Right cardiac atrium (tissue), 5 donors: ENCODE data around the gene ELOVL6. TPM values are rescaled to one million over a fixed set of nuclear protein-coding genes. Genes with fewer than 3 reads are reported as not detected.

Experiments
- ATAC-seq, 2 donors: fragments of 200-7000 bp; cut with Tn5 transposase; one replicate each; pipeline versions ENCODE4 v1.8.0 to v1.9.1; 2020; ENCODE audit warnings: moderate library complexity in 2 of 2, mild to moderate bottlenecking in 1 of 2
- DNase-seq, 3 donors: peaks; one replicate each; pipeline ENCODE4 v3.0.0-alpha.2; 2020
- H3K27ac ChIP-seq: one replicate; pipeline ENCODE4 v1.5.1; 2013; ENCODE audit warnings: mild to moderate bottlenecking, low read length, control low read depth, moderate library complexity
- H3K27me3 ChIP-seq: one replicate; pipeline ENCODE4 v1.6.1; 2013; ENCODE audit not compliant: control insufficient read depth, insufficient read depth
- H3K4me1 ChIP-seq: one replicate; pipeline ENCODE4 v1.6.1; 2013; ENCODE audit warnings: low read length; ENCODE audit not compliant: control insufficient read depth, insufficient read depth
- H3K4me3 ChIP-seq: one replicate; pipeline ENCODE4 v1.5.1; 2013; ENCODE audit warnings: low read length, control low read depth
- H3K9me3 ChIP-seq: one replicate; pipeline ENCODE4 v1.6.1; 2013; ENCODE audit warnings: low read length; ENCODE audit not compliant: control insufficient read depth
- WGBS: extraction: QIAGEN DNeasy Blood & Tissue Kit; methylation state at CpG from one replicate; pipeline ENCODE4 v1.1.7; 2013; 5-methylcytosine and 5-hydroxymethylcytosine counted together
- intact Hi-C, 4 donors: fragments of 100-400 bp; cut with DNase I; formaldehyde crosslinking; loops; one replicate each; pipeline versions ENCODE4 v1.11.0 to v1.14.0; 2022 to 2023
- polyA plus RNA-seq: library from polyadenylated mRNA; stranded (reverse); fragments of 200-250 nt; gene quantifications from one replicate; pipeline ENCODE4 v1.2.3, GENCODE V29; 2013
- total RNA-seq, 4 donors: library from RNA; stranded (reverse); fragmentation: NEBNext Ultra II Directional; extraction: Animal tissue kit (Norgen Biotek cat#: 25700); gene quantifications; one replicate each; pipeline ENCODE4 v1.2.1, GENCODE V29; 2021
- donor health status: healthy with polysubstance abuse.
- donor health status: DM: no; HTN: yes; CAD: no.
- donor health status: DM: no; HTN: no; CAD: no.
- donor health status: DM: no; HTN: yes; CAD: no; lungs with severe emphysema.
- donor health status: DM: yes; HTN: yes; CAD: no.

ELOVL6 gene
- total and polyA plus RNA-seq, 5 donors: 1.9 to 8.1 (median 3.4) TPM

DNA sequence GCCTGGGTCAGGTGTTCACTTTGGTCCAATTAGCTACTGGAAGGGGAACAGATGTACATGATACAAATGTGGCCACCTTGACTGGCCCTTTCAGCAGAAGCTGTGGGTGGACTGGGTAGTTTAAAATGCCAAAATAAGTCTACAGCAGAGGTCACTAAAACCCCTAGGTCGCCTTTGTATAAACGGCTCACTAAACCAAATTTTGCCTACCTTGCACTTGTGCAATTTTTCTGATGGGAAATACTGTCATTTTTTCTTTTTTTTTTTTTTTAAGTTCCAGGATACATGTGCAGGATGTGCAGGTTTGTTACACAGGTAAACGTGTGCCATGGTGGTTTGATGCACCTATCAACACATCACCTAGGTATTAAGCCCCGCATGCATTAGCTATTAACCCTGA is 176.0 kb downstream of the ELOVL6 start:
- no peaks in the 10 kb centered on the region for H3K27me3 ChIP-seq
- no peaks in the 10 kb centered on the region for H3K4me1 ChIP-seq
- H3K27ac ChIP-seq: no peak overlapping the region
- no peaks in the 10 kb centered on the region for H3K9me3 ChIP-seq
- intact Hi-C loops: no loop called here
- DNase-seq (no peak), ATAC-seq (no peak)
- no peak overlapping the region for H3K4me3 ChIP-seq
- WGBS: 92% methylated on average over 4 of the region's 4 CpGs

DNA sequence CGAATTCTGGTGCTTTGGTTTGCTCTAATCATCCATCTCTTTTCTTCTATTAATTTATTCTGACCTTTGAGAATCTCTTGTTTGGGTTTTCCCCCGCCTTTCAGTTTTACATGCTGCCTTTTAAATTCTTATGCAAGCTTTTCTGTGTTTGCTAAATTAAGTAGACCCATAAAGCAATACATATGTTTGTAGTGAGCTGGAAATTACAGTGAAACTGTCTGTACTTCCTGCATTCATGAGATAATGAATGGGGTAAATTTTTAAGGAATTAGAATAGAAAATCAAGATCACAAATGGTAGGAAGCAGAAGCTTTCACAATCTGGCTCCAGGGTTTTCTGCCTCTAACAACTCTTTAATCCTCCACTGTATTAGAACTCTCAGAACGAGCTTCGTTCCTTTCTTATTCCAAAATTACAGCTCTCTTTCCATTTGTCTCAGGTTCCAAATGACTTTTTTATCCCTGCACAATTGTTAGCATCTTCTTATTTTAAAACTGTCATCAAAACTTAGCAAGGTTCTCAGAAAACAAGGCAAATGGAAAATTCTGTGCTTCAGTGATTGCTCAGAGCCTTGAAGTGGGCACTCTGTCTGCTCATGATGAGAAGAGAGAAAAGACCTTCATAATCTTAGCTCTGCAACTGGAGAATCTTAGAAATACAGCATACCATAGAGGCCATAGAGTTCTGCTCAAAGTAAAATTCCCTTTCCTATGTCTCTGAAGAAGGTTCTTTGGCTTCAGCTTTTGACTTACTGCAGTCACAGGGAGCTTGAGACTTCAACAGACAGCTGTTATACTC is 177.6 kb downstream of the ELOVL6 start:
- 68% methylated on average over 4 of the region's 4 CpGs for WGBS
- Histone ChIP-seq H3K27ac (no peak overlapping the region), H3K9me3 (no peaks in the 10 kb centered on the region), H3K4me3 (no peak overlapping the region), H3K4me1 (no peaks in the 10 kb centered on the region), H3K27me3 (no peaks in the 10 kb centered on the region)
- ATAC-seq (no peak), DNase-seq (no peak)
- intact Hi-C loops: no loop called here

DNA sequence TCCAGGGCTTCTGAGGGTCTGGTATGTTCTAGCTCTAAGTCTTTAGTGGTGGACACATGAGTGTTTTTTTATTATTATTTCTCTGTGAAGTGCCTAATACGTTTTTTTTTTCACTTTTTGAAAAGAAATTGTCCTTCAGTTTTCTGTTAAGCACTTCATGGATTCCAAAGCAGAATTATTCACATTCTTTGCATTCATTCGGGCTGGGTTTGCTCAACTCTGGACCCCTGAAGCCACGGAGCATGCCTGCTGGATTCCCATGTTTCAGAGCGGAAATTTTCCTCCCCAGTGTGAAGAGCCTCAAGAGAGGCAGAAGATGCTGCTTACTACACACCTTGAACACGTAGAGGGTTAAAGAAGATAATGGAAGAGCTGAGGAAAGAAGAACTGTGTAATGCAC is 178.3 kb downstream of the ELOVL6 start:
- no peaks in the 10 kb centered on the region for H3K27me3 ChIP-seq
- 38% methylated on average over 5 of the region's 5 CpGs for whole genome bisulfite sequencing
- no peak overlapping the region for H3K27ac ChIP-seq
- ATAC-seq: no peak
- intact Hi-C loops: no loop called here
- no peaks in the 10 kb centered on the region for H3K4me1 ChIP-seq
- DNase-seq: no peak
- no peaks in the 10 kb centered on the region for H3K9me3 ChIP-seq
- H3K4me3 ChIP-seq: no peak overlapping the region

DNA sequence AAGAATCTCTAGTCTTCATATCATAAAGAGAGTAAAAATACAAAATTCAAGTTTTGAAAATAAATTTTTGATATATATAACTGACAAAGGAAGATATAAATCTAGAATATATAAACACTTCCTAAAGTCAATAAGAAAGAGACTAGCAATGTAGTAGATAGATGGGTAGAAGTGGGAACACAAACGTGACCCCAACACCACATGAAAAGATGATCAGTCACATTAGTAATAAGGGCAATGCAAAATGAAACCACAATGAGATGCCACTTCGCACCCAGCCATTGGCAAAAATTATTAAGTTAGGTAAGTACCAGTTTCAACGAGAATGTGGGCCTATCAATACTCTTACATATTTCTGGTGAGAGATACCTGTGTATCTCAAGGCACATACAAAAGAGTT is 179.3 kb downstream of the ELOVL6 start:
- no peaks in the 10 kb centered on the region for H3K9me3 ChIP-seq
- no peaks in the 10 kb centered on the region for H3K4me1 ChIP-seq
- no peak overlapping the region for H3K27ac ChIP-seq
- ATAC-seq (no peak), DNase-seq (no peak)
- no peak overlapping the region for H3K4me3 ChIP-seq
- no peaks in the 10 kb centered on the region for H3K27me3 ChIP-seq
- intact Hi-C loops: no loop called here
- WGBS: 84% methylated on average over 3 of the region's 3 CpGs

DNA sequence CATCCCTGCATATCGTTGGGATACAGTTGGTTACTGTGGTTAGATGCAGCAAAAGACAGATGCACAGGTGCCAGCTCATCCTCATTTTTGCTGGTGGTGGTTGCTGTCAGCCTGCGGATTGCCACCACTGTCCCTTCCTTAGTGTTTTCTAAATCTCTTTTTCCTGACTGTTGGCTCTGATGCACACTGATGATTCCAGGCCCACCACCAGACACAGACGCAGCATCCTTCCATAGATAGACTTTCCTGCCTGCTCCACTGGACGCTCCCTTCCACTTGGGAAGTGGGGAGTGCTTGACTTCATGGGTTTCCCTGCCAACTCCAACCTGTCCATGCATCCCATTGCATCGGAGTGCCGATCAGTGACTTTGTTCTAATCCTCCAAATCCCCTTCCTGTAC is 184.2 kb downstream of the ELOVL6 start:
- WGBS: 92% methylated on average over 6 of the region's 6 CpGs
- Histone ChIP-seq H3K27ac (no peak overlapping the region), H3K4me1 (no peaks in the 10 kb centered on the region), H3K27me3 (no peaks in the 10 kb centered on the region), H3K9me3 (no peaks in the 10 kb centered on the region), H3K4me3 (no peak overlapping the region)
- DNase-seq: no peak
- no peak for ATAC-seq
- intact Hi-C loops: no loop called here

DNA sequence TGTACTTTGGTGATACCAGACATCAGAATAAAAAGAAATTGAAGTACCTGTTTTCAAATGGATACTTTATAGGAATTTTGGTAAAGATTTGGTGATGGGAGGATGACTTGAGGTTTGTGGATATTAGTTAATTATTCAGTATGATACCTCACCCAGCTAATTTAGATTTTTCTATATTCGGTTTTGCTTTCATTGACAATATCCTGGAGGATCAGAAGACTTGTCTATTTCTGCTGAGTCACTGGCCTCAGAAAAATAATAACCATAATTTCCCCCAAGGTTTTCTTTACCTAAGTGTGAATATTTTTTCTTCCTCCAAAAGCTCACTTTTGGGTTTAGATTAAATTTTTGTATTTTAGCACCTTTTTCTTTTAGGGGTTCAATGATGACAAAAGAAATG is 185.5 kb downstream of the ELOVL6 start:
- intact Hi-C loops: no loop called here
- Histone ChIP-seq H3K9me3 (no peaks in the 10 kb centered on the region), H3K27ac (no peak overlapping the region), H3K27me3 (no peaks in the 10 kb centered on the region), H3K4me1 (no peaks in the 10 kb centered on the region), H3K4me3 (no peak overlapping the region)
- ATAC-seq (no peak), DNase-seq (no peak)
- WGBS: 83% methylated on average over 1 of the region's 1 CpG

DNA sequence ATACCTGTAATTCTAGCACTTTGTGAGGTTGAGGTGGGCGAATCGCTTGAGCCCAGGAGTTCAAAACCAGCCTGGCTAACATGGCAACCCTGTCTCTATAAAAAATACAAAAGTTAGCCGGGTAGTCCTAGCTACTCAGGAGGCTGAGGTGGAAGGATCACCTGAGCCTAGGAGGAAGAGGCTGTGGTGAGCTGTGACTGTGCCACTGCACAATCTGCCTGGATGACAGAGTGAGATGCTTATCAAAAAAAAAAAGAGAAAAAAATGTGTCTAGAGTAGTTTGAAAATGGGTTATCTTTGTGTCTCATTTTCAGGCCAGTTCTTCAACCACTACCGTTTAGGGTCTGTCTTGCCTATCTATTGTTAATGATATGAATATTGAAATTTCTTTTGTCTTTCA is 187.6 kb downstream of the ELOVL6 start:
- Histone ChIP-seq H3K27me3 (no peaks in the 10 kb centered on the region), H3K9me3 (no peaks in the 10 kb centered on the region), H3K4me1 (no peaks in the 10 kb centered on the region), H3K27ac (no peak overlapping the region), H3K4me3 (no peak overlapping the region)
- intact Hi-C loops: no loop called here
- DNase-seq (no peak), ATAC-seq (no peak)
- WGBS: 91% methylated on average over 4 of the region's 4 CpGs

- no peak for DNase-seq
- H3K27ac ChIP-seq: no peak overlapping the region
- H3K4me3 ChIP-seq: no peak overlapping the region
- 85% methylated on average over 2 of the region's 2 CpGs for WGBS
- no peaks in the 10 kb centered on the region for H3K9me3 ChIP-seq
- H3K4me1 ChIP-seq: no peaks in the 10 kb centered on the region
- intact Hi-C loops: loop anchor here in 2 of 4 donors (10.0 kb wide), 2 partner anchors 305 to 505 kb away; no protein-coding TSS in a partner anchor
- no peaks in the 10 kb centered on the region for H3K27me3 ChIP-seq
- no peak for ATAC-seq
Observed at GRCh38 chr4:110009550-110009949, 188.9 kb downstream of the ELOVL6 start.

- DNase-seq (no peak), ATAC-seq (no peak)
- intact Hi-C loops: loop anchor here in 2 of 4 donors (10.0 kb wide), 2 partner anchors 306 to 506 kb away; no protein-coding TSS in a partner anchor
- H3K27me3 ChIP-seq: no peaks in the 10 kb centered on the region
- no peak overlapping the region for H3K4me3 ChIP-seq
- no peaks in the 10 kb centered on the region for H3K9me3 ChIP-seq
- no peak overlapping the region for H3K27ac ChIP-seq
- no peaks in the 10 kb centered on the region for H3K4me1 ChIP-seq
- WGBS: 54% methylated on average over 2 of the region's 2 CpGs
Observed at GRCh38 chr4:110008540-110008939, 189.9 kb downstream of the ELOVL6 start.

DNA sequence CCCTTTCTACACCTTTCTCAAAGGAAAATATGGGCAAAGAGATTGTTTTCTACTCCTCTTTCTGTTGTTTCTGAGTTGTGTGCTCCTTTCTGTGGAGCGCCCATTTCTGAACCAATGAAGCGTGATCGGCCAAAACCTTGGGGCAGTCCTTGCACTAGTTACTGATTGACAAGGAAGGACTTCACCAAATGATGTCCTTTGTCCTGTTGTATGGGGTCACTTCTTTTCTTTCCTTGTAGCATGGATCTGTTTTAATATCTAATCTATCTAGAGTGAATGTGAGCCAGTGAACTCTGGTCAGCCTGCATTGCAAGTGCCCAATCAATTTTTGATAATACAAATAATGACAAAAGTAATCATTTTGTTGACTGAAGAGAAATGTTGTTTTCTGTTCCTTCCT is 191.2 kb downstream of the ELOVL6 start:
- 95% methylated on average over 3 of the region's 3 CpGs for WGBS

GRCh38 chr4:110005461-110006056 is 192.9 kb downstream of the ELOVL6 start:
- intact Hi-C loops: loop anchor here in 2 of 4 donors (10.0 kb wide), 2 partner anchors 309 to 509 kb away; no protein-coding TSS in a partner anchor
- DNase-seq (no peak), ATAC-seq (no peak)

More for the DNA sequence above, 191.2 kb downstream of the ELOVL6 start:
- no peak for ATAC-seq
- no peaks in the 10 kb centered on the region for H3K4me1 ChIP-seq
- no peaks in the 10 kb centered on the region for H3K27me3 ChIP-seq
- H3K27ac ChIP-seq: no peak overlapping the region
- no peaks in the 10 kb centered on the region for H3K9me3 ChIP-seq
- H3K4me3 ChIP-seq: no peak overlapping the region
- DNase-seq: no peak
- intact Hi-C loops: loop anchor here in 2 of 4 donors (10.0 kb wide), 2 partner anchors 308 to 508 kb away; no protein-coding TSS in a partner anchor

More at GRCh38 chr4:110005461-110006056, 192.9 kb downstream of the ELOVL6 start:
- no peak overlapping the region for H3K27ac ChIP-seq
- 18% methylated on average over 1 of the region's 1 CpG for WGBS
- H3K9me3 ChIP-seq: no peaks in the 10 kb centered on the region
- no peak overlapping the region for H3K4me3 ChIP-seq
- no peaks in the 10 kb centered on the region for H3K27me3 ChIP-seq
- no peaks in the 10 kb centered on the region for H3K4me1 ChIP-seq
